Activated T-helper 2 cell treated with anti-CD3 and anti-CD28 coated beads, Interferon-gamma antibody, Interleukin-2, Interleukin-4, amounts not matched to agents 10 μg/mL and 5 μg/mL and 100 μg/mL, durations not matched to agents 14 hours and 24 hours and 36 hours (primary cell): ENCODE measurements around the gene CDKAL1. TPM values are rescaled to one million over a fixed set of nuclear protein-coding genes. Genes with fewer than 3 reads are reported as not detected.

Experiments used
- DNase-seq: peaks from one replicate; pipeline ENCODE4 v3.0.0; 2021; ENCODE audit warnings: low spot score
- H3K27ac Mint-ChIP-seq: one replicate; pipeline ENCODE4 v1.8.0; 2021; ENCODE audit warnings: mixed read lengths
- H3K27me3 Mint-ChIP-seq: one replicate; pipeline ENCODE4 v1.8.0; 2021; ENCODE audit warnings: low read depth, mixed read lengths
- H3K36me3 Mint-ChIP-seq: one replicate; pipeline ENCODE4 v1.8.0; 2021; ENCODE audit warnings: low read depth, mixed read lengths
- H3K4me1 Mint-ChIP-seq: one replicate; pipeline ENCODE4 v1.8.0; 2021; ENCODE audit warnings: low read depth, mixed read lengths
- H3K4me3 Mint-ChIP-seq: one replicate; pipeline ENCODE4 v1.8.0; 2021; ENCODE audit warnings: low read depth, mild to moderate bottlenecking, moderate library complexity, mixed read lengths
- H3K9me3 Mint-ChIP-seq: one replicate; pipeline ENCODE4 v1.8.0; 2021; ENCODE audit warnings: mixed read lengths
- intact Hi-C: fragments of 100-400 bp; cut with micrococcal nuclease; formaldehyde crosslinking; loops from one replicate; pipeline ENCODE4 v1.15.1; 2023
- total RNA-seq: library from RNA; stranded (reverse); gene quantifications from 2 replicates; pipeline ENCODE4 v1.2.3, GENCODE V29; 2022

CDKAL1 gene
- total RNA-seq, 1 donor from 2014 or later: 31.2 TPM

GRCh38 chr6:20563377-20563776, 29.1 kb downstream of the CDKAL1 start:
- H3K4me1 Mint-ChIP-seq: peaks cover 26% of the 10 kb centered on the region
- no peak for DNase-seq

GRCh38 chr6:20564269-20564668, 30.0 kb downstream of the CDKAL1 start:
- Mint-ChIP-seq H3K27ac (no peak overlapping the region), H3K4me1 (peaks cover 22% of the 10 kb centered on the region), H3K27me3 (no peaks in the 10 kb centered on the region), H3K4me3 (no peak overlapping the region), H3K9me3 (no peaks in the 10 kb centered on the region), H3K36me3 (peaks cover 12% of the 10 kb centered on the region)
- intact Hi-C loops: loop anchor here (2.0 to 10.0 kb wide), 2 partner anchors 21 to 351 kb away; no protein-coding TSS in a partner anchor
- DNase-seq: no peak

More at GRCh38 chr6:20563377-20563776, 29.1 kb downstream of the CDKAL1 start:
- Mint-ChIP-seq H3K27me3 (no peaks in the 10 kb centered on the region), H3K36me3 (peaks cover 14% of the 10 kb centered on the region), H3K4me3 (no peak overlapping the region), H3K27ac (no peak overlapping the region), H3K9me3 (no peaks in the 10 kb centered on the region)
- intact Hi-C loops: loop anchor here (10.0 kb wide), 1 partner anchor 351 kb away; no protein-coding TSS in a partner anchor

- H3K4me1 Mint-ChIP-seq: peaks cover 21% of the 10 kb centered on the region
- no peaks in the 10 kb centered on the region for H3K9me3 Mint-ChIP-seq
- no peak overlapping the region for H3K4me3 Mint-ChIP-seq
- no peaks in the 10 kb centered on the region for H3K27me3 Mint-ChIP-seq
- DNase-seq: no peak
- intact Hi-C loops: loop anchor here (1.0 to 10.0 kb wide), 3 partner anchors 22 to 1025 kb away; no protein-coding TSS in a partner anchor
- H3K27ac Mint-ChIP-seq: no peak overlapping the region
- peaks cover 15% of the 10 kb centered on the region for H3K36me3 Mint-ChIP-seq
Measured at GRCh38 chr6:20564777-20565176, 30.5 kb downstream of the CDKAL1 start.

GRCh38 chr6:20565342-20565741, 31.1 kb downstream of the CDKAL1 start:
- H3K36me3 Mint-ChIP-seq: peaks cover 15% of the 10 kb centered on the region
- no peak for DNase-seq

GRCh38 chr6:20566109-20566508, 31.9 kb downstream of the CDKAL1 start:
- Mint-ChIP-seq H3K4me3 (no peak overlapping the region), H3K36me3 (peaks cover 20% of the 10 kb centered on the region)
- intact Hi-C loops: loop anchor here (10.0 kb wide), 1 partner anchor 349 kb away; no protein-coding TSS in a partner anchor

More at GRCh38 chr6:20565342-20565741, 31.1 kb downstream of the CDKAL1 start:
- intact Hi-C loops: loop anchor here (1.0 to 10.0 kb wide), 3 partner anchors 23 to 1024 kb away; no protein-coding TSS in a partner anchor
- Mint-ChIP-seq H3K27ac (no peak overlapping the region), H3K4me3 (no peak overlapping the region), H3K9me3 (no peaks in the 10 kb centered on the region), H3K27me3 (no peaks in the 10 kb centered on the region), H3K4me1 (peaks cover 19% of the 10 kb centered on the region)

GRCh38 chr6:20569000-20569610, 34.8 kb downstream of the CDKAL1 start:
- peaks cover 33% of the 10 kb centered on the region for H3K36me3 Mint-ChIP-seq
- intact Hi-C loops: loop anchor here (10.0 kb wide), 1 partner anchor 346 kb away; no protein-coding TSS in a partner anchor
- no peaks in the 10 kb centered on the region for H3K9me3 Mint-ChIP-seq
- peaks cover 34% of the 10 kb centered on the region for H3K4me1 Mint-ChIP-seq
- DNase-seq: no peak
- no peak overlapping the region for H3K4me3 Mint-ChIP-seq
- no peak overlapping the region for H3K27ac Mint-ChIP-seq
- H3K27me3 Mint-ChIP-seq: no peaks in the 10 kb centered on the region

More at GRCh38 chr6:20566109-20566508, 31.9 kb downstream of the CDKAL1 start:
- H3K4me1 Mint-ChIP-seq: peaks cover 21% of the 10 kb centered on the region
- H3K9me3 Mint-ChIP-seq: no peaks in the 10 kb centered on the region
- DNase-seq: no peak
- H3K27ac Mint-ChIP-seq: no peak overlapping the region
- H3K27me3 Mint-ChIP-seq: no peaks in the 10 kb centered on the region

GRCh38 chr6:20571261-20571660, 37.0 kb downstream of the CDKAL1 start:
- H3K36me3 Mint-ChIP-seq: peaks cover 43% of the 10 kb centered on the region
- no peaks in the 10 kb centered on the region for H3K9me3 Mint-ChIP-seq
- DNase-seq: no peak
- H3K4me1 Mint-ChIP-seq: peaks cover 24% of the 10 kb centered on the region
- H3K27ac Mint-ChIP-seq: no peak overlapping the region
- H3K4me3 Mint-ChIP-seq: no peak overlapping the region
- no peaks in the 10 kb centered on the region for H3K27me3 Mint-ChIP-seq
- intact Hi-C loops: no loop called here

GRCh38 chr6:20572288-20572687, 38.0 kb downstream of the CDKAL1 start:
- H3K9me3 Mint-ChIP-seq: no peaks in the 10 kb centered on the region
- intact Hi-C loops: no loop called here
- no peaks in the 10 kb centered on the region for H3K27me3 Mint-ChIP-seq
- H3K4me3 Mint-ChIP-seq: no peak overlapping the region
- H3K36me3 Mint-ChIP-seq: peaks cover 41% of the 10 kb centered on the region
- no peak for DNase-seq
- H3K4me1 Mint-ChIP-seq: peaks cover 29% of the 10 kb centered on the region
- H3K27ac Mint-ChIP-seq: no peak overlapping the region

GRCh38 chr6:20572940-20573339, 38.7 kb downstream of the CDKAL1 start:
- Mint-ChIP-seq H3K27me3 (no peaks in the 10 kb centered on the region), H3K4me3 (no peak overlapping the region), H3K36me3 (peaks cover 40% of the 10 kb centered on the region), H3K4me1 (peaks cover 31% of the 10 kb centered on the region), H3K27ac (no peak overlapping the region), H3K9me3 (no peaks in the 10 kb centered on the region)
- DNase-seq: no peak
- intact Hi-C loops: no loop called here

GRCh38 chr6:20574355-20574754, 40.1 kb downstream of the CDKAL1 start:
- intact Hi-C loops: no loop called here
- Mint-ChIP-seq H3K9me3 (no peaks in the 10 kb centered on the region), H3K27ac (no peak overlapping the region), H3K27me3 (no peaks in the 10 kb centered on the region), H3K36me3 (peaks cover 44% of the 10 kb centered on the region), H3K4me3 (no peak overlapping the region), H3K4me1 (peaks cover 29% of the 10 kb centered on the region)
- DNase-seq: no peak

- Mint-ChIP-seq H3K27ac (no peak overlapping the region), H3K4me3 (no peak overlapping the region), H3K27me3 (no peaks in the 10 kb centered on the region), H3K36me3 (peaks cover 48% of the 10 kb centered on the region), H3K9me3 (no peaks in the 10 kb centered on the region), H3K4me1 (peaks cover 35% of the 10 kb centered on the region)
- intact Hi-C loops: no loop called here
- DNase-seq: no peak
Measured at GRCh38 chr6:20575125-20575524, 40.9 kb downstream of the CDKAL1 start.

- Mint-ChIP-seq H3K27ac (no peak overlapping the region), H3K36me3 (peaks cover 46% of the 10 kb centered on the region), H3K4me1 (peaks cover 35% of the 10 kb centered on the region), H3K27me3 (no peaks in the 10 kb centered on the region), H3K9me3 (no peaks in the 10 kb centered on the region), H3K4me3 (no peak overlapping the region)
- intact Hi-C loops: no loop called here
- DNase-seq: no peak
Measured at GRCh38 chr6:20575704-20576451, 41.6 kb downstream of the CDKAL1 start.

GRCh38 chr6:20577173-20577688, 43.0 kb downstream of the CDKAL1 start:
- H3K36me3 Mint-ChIP-seq: peaks cover 41% of the 10 kb centered on the region
- no peak overlapping the region for H3K27ac Mint-ChIP-seq
- H3K4me1 Mint-ChIP-seq: peaks cover 29% of the 10 kb centered on the region
- H3K9me3 Mint-ChIP-seq: no peaks in the 10 kb centered on the region
- intact Hi-C loops: no loop called here
- no peaks in the 10 kb centered on the region for H3K27me3 Mint-ChIP-seq
- no peak overlapping the region for H3K4me3 Mint-ChIP-seq
- no peak for DNase-seq
